ENCODE measurements around the gene SOCS1.
A peak's percentile ranks its signal among the peaks of the same experiment; 100 is the strongest.
"Not testable (repeated sequence)": the region's sequence is repeated elsewhere in the genome, so short reads cannot be mapped to it uniquely, and the experiment has no call there.

SOCS1 gene, protein sequence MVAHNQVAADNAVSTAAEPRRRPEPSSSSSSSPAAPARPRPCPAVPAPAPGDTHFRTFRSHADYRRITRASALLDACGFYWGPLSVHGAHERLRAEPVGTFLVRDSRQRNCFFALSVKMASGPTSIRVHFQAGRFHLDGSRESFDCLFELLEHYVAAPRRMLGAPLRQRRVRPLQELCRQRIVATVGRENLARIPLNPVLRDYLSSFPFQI

DNA sequence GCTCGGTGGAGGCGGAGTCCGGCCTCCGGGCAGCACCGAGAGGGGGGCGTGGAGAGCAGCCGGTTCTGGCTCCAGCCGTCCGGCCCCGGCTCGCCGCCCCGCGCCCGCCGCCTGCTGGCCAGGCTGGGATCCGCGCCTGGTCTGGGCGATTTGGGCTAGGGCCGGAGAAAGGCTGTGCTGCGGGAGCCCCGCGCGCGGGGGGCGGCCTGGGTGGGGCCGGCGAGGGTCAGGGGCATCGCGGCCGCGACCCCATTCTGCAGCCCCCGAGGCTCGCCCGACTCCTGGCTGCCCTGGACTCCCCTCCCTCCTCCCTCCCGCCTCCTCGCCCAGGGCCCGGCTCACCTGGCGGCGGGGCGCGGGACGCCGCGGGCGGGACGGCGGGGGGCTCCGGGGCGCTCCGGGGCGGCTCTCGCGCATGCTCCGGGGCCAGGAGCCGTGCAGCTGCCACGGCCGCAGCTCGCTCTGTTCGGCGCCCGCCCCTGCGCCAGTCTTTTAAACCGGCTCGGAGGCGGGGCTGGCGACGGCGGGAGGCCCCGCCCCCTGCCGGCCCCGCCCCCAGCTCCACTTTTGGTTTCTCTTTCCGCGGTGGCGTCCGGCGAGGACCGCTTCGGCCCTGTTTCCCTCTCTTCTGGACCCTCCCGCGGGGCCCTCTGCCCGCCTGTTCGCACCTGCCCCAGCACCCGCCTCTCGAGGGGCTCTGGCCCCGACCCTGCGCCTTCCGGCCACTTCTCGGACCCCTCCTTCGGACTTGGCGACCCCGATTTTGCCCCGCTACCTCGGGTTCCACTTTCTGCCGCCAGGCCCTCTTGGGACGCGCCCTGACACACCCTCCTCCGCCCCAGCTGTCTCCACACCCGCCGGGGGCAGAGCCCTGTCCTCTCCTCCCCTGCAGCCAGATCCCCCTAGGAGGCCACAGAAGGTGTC is at the start of gene SOCS1:
Gene SOCS1, minus strand, starts transcription at position 468 of the 924 bp plus-strand sequence. CDS start 726 bp downstream, outside the sequence.
- DNase-seq = peak; percentile 88

DNA sequence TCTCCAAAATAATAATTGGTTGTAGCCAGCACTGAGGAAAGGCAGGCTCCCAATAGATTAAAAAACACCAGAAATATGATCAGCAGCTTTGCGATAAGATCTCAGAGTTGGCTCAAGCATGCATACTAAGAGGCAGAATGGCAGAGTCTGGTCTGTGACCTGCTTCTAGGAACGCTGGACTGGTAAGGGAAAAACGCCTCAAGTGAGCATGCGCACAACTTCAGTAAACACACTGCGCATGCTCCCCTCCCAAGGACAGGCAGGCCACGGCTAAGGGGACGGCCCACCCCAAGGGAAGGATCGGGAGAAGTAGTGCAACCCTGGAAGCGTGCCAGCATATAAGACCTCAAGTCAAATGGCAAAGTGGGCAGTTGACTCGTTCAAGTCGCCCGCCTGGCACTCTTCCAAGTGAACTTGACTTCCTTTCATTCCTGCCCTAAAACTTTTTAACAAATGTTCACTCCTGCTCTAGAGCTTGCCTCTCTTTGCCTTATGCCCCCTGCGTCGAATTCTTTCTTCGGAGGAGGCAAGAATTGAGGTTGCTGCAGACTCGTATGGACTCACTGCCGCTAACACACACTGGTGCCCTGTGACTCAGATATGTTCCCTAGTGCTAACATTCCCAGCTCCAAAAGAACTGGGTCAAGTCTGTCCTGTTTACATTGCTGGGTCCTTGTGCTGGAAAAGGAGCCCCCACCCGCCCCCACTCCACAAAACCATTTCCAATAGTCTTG is 47.6 kb upstream of the SOCS1 start:
- no peak for DNase-seq

DNA sequence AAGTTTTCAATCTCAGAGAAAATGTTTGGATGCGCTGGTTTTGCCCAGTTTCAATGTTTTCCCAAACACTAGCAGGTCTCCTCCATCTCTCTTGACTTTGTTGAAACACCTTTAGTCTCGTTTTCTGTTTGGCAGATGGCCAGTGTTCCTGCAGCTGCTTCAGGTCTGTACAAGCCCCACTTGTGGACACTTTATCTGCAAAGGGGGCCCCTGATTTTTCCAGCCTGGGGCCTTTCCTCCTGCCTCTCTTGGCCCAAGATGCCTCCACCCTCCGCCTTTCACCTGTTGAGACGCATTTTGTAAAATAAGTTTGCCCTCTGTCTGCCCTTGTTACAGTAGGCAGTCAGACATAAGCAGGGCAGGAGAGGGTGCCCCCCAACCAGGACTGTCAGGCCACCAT is 47.0 kb upstream of the SOCS1 start:
- no peak for DNase-seq

DNA sequence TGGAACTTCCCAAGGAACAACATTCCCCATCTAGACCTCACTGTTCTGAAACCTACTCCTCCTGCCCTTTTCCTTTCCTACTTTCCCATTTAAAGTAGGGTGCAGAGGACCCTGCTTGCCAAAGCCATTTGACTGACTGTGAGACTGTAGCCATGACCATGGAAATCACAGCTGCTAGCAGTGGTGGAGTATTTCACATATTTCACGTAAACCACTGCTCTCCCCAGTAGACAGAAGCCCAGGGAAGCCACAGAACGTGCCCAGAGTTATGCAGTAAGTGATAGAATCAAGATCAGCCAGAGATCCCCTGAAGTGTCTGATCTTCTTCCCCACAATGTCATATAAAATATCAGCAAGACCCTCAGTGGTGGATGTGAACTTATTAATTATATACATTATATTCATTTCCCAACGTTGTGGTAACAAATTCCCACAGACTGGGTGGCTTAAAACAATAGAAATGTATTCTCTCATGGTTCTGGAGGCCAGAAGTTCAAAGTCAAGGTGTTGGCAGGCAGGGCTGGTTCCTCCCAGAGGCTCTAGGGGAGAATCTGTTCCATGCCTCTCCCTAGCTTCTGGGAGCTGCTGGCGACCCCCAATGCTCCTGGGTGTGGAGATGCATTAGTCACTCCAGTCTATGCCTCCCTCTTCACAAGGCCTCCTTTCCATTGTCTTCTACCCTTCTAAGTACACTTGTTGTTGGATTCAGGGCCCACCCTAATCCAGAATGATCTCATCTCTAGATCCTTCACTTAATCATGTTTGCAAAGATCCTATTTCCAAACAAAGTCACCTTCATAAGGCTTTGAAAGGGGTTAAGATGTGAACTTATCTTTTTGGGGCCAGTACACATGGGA is 45.9 kb upstream of the SOCS1 start:
- no peak for DNase-seq

DNA sequence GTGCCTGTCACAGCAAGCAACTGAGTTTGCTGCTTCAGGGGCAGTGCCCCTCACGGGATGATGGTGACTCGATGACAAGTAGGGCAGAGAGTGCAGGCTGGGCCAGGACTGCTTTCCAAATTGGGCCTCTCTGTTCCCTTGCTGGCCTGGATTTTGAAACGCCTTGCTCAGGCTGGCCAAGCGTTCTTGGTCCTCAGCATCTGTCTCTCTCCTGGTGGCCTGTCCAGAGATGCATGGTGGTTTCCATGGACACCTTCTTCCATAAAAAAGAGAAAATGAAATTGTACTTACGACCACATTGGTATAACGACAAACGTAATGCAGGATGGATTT is 44.5 kb upstream of the SOCS1 start:
- no peak for DNase-seq

DNA sequence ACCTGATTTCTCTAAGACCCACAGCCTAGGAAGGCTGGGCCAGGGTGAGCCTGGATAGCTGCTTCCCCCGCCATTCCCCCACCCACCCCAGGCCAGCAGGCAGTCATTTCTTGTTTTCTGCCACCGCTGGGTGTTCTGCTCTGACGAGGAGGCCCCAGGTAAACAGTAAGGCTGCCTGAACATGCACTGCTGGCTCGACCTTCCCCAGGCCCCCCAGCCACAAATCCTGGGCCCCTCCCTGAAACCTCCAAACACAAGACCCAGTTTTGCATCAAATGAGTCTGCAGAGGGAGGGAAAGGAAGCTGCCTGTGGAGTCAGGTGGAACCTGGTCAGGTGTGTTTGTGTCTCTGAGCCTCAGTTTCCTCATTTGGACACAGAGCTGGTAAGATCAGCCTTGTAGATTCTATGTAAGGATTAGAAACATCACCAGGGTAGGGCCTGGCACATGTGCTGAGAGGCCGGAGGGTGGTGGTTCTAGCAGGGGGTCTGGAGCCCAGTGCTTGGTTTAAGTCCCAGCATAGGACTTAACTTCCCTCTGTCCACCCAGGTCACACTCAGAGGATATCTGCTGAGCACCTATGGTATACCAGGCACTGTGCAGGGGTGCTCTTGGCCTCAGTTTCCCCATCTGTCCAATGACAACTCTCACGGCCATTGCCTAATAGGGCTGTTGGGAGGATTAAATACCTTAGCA is 44.0 kb upstream of the SOCS1 start:
- no peak for DNase-seq

DNA sequence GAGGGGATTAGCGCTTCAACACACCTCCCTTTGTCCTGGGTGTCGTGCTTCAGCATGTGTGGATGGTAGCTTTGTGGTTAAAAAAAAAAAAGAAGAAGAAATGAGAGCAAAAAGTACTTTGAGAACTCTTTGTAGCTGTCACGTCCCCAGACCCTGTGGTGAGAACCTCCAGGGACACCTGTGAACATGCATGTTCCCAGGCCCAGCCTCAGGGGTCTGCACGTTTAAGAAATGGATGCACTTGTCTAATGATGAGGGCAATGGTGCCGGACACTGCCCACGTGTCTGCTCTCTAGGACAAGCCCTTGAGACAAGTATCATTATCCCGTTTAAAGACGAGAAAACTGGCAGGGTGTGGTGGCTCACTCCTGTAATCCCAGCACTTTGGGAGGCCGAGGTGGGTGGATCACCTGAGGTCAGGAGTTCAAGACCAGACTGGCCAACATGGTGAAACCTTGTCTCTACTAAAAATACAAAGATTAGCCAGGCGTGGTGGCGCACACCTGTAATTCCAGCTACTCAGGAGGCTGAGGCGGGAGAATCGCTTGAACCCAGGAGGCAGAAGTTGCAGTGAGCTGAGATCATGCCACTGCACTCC is 43.0 kb upstream of the SOCS1 start:
- DNase-seq = not testable (repeated sequence)

DNA sequence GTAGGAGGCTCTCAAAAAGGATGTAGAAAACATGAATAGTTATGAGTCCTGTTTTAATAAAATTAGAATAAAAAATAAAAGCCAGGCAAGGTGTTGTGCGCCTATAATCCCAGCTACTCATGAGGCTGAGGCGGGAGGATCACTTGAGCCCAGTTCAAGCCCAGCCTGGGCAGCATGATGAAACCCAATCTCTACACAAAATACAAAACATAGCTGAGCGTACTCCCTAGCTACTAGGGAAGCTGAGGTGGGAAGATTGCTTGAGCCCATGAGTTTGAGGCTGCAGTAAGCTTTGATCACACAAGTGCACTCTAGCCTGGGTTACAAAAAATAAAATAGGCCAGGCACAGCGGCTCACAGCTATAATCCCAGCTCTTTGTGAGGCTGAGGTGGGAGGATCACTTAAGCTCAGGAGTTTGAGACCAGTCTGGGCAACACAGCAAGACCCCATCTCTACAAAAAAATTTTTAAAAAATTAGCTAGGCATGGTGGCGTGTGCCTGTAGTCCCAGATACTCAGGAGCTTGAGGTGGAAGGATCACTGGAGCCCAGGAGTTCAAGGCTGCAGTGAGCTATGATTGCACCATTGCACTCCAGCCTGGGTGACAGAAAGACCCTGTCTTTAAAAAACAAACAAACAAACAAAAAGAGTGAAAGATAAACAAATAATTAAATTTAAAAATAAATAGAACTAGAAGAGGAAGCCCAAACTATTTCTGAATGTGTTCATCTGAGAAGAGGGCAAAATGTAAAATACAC is 42.3 kb upstream of the SOCS1 start:
- no peak for DNase-seq

DNA sequence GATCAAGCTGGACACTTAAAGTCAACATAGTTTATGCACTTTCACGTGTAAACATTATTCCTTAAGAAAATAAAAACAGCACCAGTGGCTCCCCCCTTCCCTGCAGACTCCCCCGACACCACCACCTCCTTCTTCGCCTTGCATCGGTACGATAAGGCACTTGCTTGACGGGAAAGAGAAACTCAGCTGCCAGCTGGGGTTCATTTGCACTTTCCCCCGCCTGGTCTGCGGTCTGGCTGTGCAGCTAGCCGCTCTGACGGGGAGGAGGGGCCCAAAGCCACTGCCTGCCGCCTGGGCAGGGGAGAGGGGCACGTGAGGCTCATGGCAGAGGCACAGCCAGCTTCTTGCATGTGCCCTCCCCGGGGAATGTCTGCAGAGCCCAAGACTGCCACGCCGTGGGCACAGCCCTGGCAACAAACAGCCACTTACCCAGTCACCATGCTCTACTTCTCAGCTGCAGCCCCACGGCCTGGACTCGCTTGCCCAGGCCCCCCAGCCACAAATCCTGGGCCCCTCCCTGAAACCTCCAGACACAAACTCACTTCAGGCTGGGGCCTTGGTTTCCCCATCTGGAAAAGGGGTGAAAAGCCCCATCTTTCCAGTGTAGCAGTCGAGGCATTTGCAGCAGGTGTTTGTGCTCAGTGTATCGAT is 41.6 kb upstream of the SOCS1 start:
- peak; percentile 58 for DNase-seq

DNA sequence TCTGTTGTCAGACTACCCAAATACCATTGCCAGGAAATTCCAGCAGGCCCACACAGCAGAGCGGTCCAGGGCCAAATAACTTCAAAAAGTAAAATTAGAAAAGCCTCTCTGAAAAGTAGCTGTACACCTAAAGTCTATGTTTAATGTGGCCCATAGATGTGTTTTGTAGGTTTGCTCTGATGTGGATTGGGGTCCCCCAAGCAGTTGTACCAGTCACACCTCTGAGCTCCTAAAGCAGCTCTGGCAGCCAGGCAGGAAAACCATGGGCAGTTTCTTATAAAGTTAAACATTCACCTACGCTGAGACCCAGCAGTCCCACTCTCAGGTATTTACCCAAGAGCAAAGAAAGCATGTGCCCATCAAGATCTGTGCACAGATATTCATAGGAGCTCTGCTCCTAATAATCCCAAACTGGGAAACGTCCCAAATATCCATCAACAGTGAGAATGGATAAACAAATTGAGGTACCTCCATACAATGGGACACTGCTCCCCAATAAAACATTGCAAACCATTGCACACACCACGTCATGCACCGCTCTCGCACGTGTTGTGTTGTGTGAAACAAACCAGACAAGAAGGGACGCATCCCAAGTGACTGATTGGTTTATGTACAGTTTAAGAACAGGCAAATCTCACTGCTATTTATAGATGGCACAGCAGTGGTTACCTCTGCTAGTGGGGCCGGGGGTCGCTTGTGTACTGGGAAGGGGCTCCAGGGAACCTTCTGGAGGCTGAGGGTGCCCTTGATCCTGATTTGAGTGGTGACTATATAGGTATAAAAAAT is 40.9 kb upstream of the SOCS1 start:
- no peak for DNase-seq

DNA sequence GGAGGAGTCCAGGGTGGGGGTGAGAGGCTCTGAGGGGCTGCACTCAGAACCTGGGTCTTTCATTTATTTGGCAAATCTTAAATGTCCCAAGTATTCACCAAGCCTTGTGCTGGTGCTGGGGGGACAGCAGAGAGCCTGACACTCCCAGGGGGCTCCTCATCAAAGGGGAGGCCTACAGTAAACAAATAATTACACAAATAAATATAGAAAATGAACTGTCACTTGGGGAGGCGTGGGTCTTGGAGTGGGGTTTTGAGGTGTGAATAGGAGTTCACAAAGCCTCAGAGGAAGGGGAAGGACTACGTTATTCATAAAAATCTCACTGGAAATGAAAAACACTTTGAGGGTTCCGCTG is 40.3 kb upstream of the SOCS1 start:
- no peak for DNase-seq

DNA sequence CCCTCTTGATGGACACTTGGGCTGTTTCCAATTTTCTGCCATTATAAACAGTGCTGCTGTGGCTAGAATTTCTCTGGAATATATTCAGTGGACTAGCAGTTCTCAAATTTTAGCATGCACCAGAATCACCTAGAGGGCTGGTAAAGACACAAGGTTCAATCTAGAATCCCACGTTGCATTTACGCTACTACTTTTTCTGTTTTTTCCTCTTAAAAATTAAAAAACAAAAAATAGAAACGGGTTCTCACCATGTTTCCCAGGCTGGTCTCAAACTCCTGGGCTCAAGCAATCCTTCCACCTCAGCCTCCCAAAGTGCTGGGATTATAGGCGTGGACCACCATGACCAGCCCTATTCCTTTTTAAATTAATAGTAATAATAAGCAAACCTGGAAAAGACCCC is 39.7 kb upstream of the SOCS1 start:
- DNase-seq = no peak

DNA sequence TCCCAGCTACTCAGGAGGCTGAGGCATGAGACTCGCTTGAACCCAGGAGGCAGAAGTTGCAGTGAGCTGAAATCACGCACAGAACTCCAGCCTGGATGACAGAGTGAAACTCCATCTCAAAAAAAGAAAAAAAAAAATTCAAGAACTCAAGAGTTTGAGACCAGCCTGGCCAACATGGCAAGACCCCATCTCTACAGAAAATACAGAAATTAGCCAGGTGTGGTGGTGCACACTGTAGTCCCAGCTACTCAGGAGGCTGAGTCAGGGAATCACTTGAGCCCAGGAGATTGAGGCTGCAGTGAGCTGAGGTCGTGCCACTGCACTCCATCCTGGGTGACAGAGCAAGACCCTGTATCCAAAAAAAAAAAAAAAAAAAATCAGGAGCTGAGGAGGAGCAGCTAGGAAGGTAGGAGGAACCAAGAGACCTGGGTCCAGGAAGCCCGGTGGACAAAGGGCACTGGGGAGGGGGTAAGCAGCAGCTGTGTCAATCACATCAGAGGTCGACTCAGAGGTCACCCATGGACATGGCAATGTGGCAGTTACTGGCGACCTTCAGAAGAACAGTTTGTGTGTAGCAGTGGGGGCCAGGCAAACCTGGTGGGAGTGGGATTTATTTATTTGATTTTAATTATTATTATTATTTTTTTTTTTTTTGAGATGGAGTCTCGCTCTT is 36.2 kb upstream of the SOCS1 start:
- DNase-seq = no peak

DNA sequence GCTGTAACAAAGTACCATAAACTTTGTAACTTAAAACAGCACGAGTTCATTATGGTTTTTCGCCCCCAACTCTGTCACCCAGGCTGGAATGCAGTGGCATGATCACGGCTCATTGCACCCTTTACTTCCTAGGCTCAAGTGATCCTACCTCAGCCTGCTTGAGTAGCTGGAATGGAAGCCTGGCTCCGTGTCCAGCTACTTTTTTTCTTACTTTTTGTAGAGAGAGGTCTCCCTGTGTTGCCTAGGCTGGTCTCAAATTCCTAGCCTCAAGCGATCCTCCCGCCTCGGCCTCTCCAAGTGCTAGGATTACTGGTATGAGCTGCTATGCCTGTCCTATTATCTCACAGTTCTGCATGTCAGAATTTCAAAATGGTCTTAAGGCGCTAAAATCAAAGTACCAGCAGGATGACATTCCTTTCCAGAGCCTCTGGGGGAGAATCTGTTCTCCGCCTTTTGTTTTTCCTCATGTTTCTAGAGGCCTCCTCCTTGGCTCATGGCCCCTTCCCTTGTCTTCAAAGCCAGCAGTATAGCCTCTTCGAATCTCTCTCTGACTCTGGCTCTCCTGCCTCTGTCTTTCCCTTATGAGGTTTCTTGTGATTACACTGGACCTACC is 35.2 kb upstream of the SOCS1 start:
- no peak for DNase-seq

DNA sequence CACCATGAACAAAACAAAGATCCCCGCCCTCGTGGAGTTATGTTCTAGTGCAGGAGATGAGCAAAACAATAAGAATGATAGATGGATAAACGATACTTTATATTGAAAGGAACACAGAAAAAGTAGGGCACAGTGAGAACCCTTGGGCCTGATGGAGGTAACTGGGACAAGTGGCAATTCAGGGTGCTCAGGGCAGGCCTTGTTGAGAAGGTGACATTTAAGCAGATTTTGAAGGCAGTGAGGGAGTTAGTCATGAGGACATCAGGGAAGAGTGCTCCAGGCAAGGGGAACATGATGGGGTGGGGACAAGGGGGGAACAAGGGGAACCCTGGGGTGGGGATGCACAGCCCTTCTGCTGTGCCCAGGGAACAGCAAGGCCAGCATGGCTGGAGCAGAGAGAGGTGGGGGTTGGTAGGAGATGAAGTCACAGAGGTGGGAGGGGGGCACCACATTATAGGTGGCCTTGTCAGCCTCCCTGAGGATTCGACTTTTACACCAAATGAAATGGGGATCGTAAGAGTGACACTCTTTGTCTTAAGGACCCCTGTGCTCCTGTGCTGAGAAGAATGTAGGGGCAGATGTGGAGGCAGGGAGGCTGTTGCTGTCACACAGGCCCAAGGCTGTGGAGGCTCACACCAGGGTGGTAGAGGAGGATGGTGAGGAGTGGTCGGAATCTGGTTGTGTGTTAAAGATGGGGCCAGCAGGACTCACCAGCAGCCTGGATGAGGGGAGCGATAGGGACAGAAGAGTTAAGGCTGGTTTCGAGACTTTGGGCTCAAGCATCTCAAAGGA is 34.3 kb upstream of the SOCS1 start:
- no peak for DNase-seq

DNA sequence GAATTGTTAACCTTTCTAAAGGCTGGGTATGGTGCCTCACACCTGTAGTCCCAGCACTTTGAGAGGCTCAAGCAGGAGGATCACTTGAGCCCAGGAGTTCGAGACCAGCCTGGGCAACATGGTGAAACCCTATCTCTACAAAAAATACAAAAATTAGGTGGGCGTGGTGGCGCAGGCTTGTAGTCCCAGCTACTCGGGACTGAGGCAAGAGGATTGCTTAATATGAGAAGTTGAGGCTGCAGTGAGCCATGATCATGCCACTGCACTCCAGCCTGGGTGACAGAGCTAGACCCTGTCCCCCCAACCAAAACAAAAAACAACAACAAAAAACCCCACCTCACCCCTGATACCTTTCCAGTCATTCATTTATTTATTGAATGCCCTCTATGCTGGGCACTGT is 33.7 kb upstream of the SOCS1 start:
- not testable (repeated sequence) for DNase-seq

DNA sequence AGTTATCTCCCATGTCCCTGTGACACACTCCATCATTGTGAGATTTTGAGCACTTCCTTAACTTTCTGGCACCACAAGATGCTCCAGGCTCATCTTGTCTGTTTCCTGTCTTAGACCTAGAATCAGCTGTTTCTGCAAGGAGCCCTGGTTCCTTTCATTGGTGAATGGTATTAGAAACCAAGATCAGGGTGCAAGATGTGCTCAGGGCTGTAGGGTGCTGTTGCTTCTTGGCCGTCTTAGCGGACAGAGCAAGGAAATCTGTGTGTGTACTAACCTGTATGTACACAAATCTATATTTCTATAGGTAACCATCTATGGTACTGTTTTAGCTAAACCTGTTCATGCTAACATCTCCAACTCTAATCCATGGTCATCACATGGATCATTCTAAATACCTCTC is 33.2 kb upstream of the SOCS1 start:
- DNase-seq = no peak

DNA sequence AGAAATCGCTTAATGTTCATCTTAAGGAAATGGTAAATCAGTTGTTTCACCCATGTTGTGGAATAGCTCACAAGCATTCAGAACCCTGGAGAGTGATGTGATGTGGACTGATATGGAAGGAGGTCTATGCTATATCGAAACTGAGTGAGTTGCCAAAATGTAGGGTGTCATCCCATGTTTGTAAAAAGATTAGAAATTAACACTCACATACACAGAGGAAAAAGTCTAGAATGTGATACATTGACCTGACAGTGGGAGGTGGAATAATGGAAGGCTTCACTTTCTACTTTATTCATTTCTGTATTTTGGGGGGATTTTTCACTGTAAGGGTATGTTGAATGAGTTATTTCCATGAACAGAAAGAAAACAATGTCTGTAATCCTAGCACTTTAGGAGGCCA is 29.8 kb upstream of the SOCS1 start:
- no peak for DNase-seq

Data from activated CD8-positive, alpha-beta memory T cell treated with anti-CD3 and anti-CD28 coated beads, Interleukin-2, amount 50 U/mL, for 4 hours (primary cell).